Trophoblast cell (in vitro differentiated cells and primary cell): ENCODE data around the gene PRKAG3.

Experiments
- DNase-seq, 2 donors: peaks; one replicate each; pipeline ENCODE4 v3.0.0-alpha.2; 2016
- H2AFZ ChIP-seq: 2 replicates; pipeline ENCODE4 v1.6.1; 2013; ENCODE audit warnings: low read length, moderate library complexity, mild to moderate bottlenecking; ENCODE audit not compliant: insufficient read depth, poor library complexity
- H2AK5ac ChIP-seq: 2 replicates; pipeline ENCODE4 v1.6.1; 2013; ENCODE audit warnings: mild to moderate bottlenecking, low read length
- H2BK120ac ChIP-seq: 2 replicates; pipeline ENCODE4 v1.6.1; 2013; ENCODE audit warnings: low read length, mild to moderate bottlenecking, moderate library complexity; ENCODE audit not compliant: insufficient read depth, poor library complexity
- H2BK12ac ChIP-seq: 2 replicates; pipeline ENCODE4 v1.6.1; 2013; ENCODE audit warnings: mild to moderate bottlenecking, low read length, moderate library complexity
- H2BK5ac ChIP-seq: 2 replicates; pipeline ENCODE4 v1.6.1; 2013; ENCODE audit warnings: low read length, low read depth, moderate library complexity, mild to moderate bottlenecking; ENCODE audit not compliant: poor library complexity
- H3K14ac ChIP-seq: 2 replicates; pipeline ENCODE4 v1.6.1; 2013; ENCODE audit warnings: mild to moderate bottlenecking, low read length
- H3K18ac ChIP-seq: 2 replicates; pipeline ENCODE4 v1.6.1; 2013; ENCODE audit warnings: mild to moderate bottlenecking, low read length
- H3K23ac ChIP-seq: 2 replicates; pipeline ENCODE4 v1.6.1; 2013; ENCODE audit warnings: low read length
- H3K27ac ChIP-seq: 2 replicates; pipeline ENCODE4 v1.5.1; 2013; ENCODE audit warnings: low read depth, mild to moderate bottlenecking, inconsistent platforms, low read length, moderate library complexity
- H3K27me3 ChIP-seq: 2 replicates; pipeline ENCODE4 v1.6.1; 2013; ENCODE audit warnings: inconsistent platforms, mild to moderate bottlenecking, low read length, moderate library complexity; ENCODE audit not compliant: insufficient read depth
- H3K36me3 ChIP-seq, 2 experiments: 1 replicate in 1 of 2; 2 replicates in 1 of 2; pipeline ENCODE4 v1.6.1; 2013; ENCODE audit warnings: low read length in 2 of 2, mild to moderate bottlenecking in 2 of 2, moderate library complexity in 1 of 2; ENCODE audit not compliant: insufficient read depth in 2 of 2, control insufficient read depth in 1 of 2
- H3K4ac ChIP-seq: 2 replicates; pipeline ENCODE4 v1.6.1; 2013; ENCODE audit warnings: low read depth, mild to moderate bottlenecking, low read length, moderate library complexity
- H3K4me1 ChIP-seq, 2 experiments: 1 replicate in 1 of 2; 2 replicates in 1 of 2; pipeline ENCODE4 v1.6.1; 2013; ENCODE audit warnings: low read length in 2 of 2, mild to moderate bottlenecking in 2 of 2, moderate library complexity in 1 of 2; ENCODE audit not compliant: insufficient read depth in 2 of 2, control insufficient read depth in 1 of 2
- H3K4me2 ChIP-seq: 2 replicates; pipeline ENCODE4 v1.6.1; 2013; ENCODE audit warnings: inconsistent platforms, mild to moderate bottlenecking, low read length, moderate library complexity
- H3K4me3 ChIP-seq: 2 replicates; pipeline ENCODE4 v1.5.1; 2013; ENCODE audit warnings: mild to moderate bottlenecking, low read depth, low read length, inconsistent platforms
- H3K79me1 ChIP-seq: one replicate; pipeline ENCODE4 v1.6.1; 2013; ENCODE audit warnings: low read length
- H3K79me2 ChIP-seq: 2 replicates; pipeline ENCODE4 v1.6.1; 2013; ENCODE audit warnings: low read length, mild to moderate bottlenecking; ENCODE audit not compliant: control insufficient read depth, insufficient read depth, poor library complexity
- H3K9ac ChIP-seq: 2 replicates; pipeline ENCODE4 v1.6.1; 2013; ENCODE audit warnings: mild to moderate bottlenecking, low read length
- H3K9me3 ChIP-seq: 2 replicates; pipeline ENCODE4 v1.6.1; 2013; ENCODE audit warnings: low read depth, mild to moderate bottlenecking, control low read depth, inconsistent platforms, low read length; ENCODE audit not compliant: insufficient read depth
- H4K12ac ChIP-seq: 2 replicates; pipeline ENCODE4 v1.6.1; 2013; ENCODE audit warnings: low read depth, mild to moderate bottlenecking, low read length, moderate library complexity
- H4K8ac ChIP-seq: 2 replicates; pipeline ENCODE4 v1.6.1; 2013; ENCODE audit warnings: low read depth, mild to moderate bottlenecking, low read length, moderate library complexity
- H4K91ac ChIP-seq: one replicate; pipeline ENCODE4 v1.6.1; 2013; ENCODE audit warnings: low read depth, mild to moderate bottlenecking, low read length, moderate library complexity
- WGBS: extraction: QIAGEN DNeasy Blood & Tissue Kit; methylation state at CpG from one replicate; pipeline ENCODE4 v1.1.7; 2013; ENCODE audit warnings: missing lambda C conversion rate; ENCODE audit not compliant: insufficient read length, insufficient coverage; ENCODE audit errors: extremely low coverage; 5-methylcytosine and 5-hydroxymethylcytosine counted together

Gene PRKAG3

GRCh38 chr2:218830526-218831306 is 887 bp downstream of the PRKAG3 start:
- no peak overlapping the region for H3K14ac ChIP-seq
- no peak overlapping the region for H3K27ac ChIP-seq
- H3K4me1 ChIP-seq, result no peaks in the 10 kb centered on the region
- no peak for DNase-seq
- H3K18ac ChIP-seq, result no peak overlapping the region
- H3K9me3 ChIP-seq, result no peaks in the 10 kb centered on the region
- H2BK12ac ChIP-seq, result no peak overlapping the region
- no peak overlapping the region for H3K4ac ChIP-seq
- no peak overlapping the region for H2BK120ac ChIP-seq
- H3K4me2 ChIP-seq, result no peak overlapping the region
- H2BK5ac ChIP-seq, result no peak overlapping the region
- H4K91ac ChIP-seq, result no peak overlapping the region
- no peaks in the 10 kb centered on the region for H3K36me3 ChIP-seq
- H4K8ac ChIP-seq, result no peak overlapping the region
- no CpG with 5 or more reads among the region's 3 CpGs for WGBS
- H2AFZ ChIP-seq, result no peak overlapping the region
- H3K23ac ChIP-seq, result no peak overlapping the region
- no peak overlapping the region for H2AK5ac ChIP-seq
- H3K27me3 ChIP-seq, result no peaks in the 10 kb centered on the region
- no peak overlapping the region for H4K12ac ChIP-seq
- no peak overlapping the region for H3K9ac ChIP-seq
- H3K79me1 ChIP-seq, result no peaks in the 10 kb centered on the region
- H3K4me3 ChIP-seq, result no peak overlapping the region
- H3K79me2 ChIP-seq, result no peaks in the 10 kb centered on the region

DNA sequence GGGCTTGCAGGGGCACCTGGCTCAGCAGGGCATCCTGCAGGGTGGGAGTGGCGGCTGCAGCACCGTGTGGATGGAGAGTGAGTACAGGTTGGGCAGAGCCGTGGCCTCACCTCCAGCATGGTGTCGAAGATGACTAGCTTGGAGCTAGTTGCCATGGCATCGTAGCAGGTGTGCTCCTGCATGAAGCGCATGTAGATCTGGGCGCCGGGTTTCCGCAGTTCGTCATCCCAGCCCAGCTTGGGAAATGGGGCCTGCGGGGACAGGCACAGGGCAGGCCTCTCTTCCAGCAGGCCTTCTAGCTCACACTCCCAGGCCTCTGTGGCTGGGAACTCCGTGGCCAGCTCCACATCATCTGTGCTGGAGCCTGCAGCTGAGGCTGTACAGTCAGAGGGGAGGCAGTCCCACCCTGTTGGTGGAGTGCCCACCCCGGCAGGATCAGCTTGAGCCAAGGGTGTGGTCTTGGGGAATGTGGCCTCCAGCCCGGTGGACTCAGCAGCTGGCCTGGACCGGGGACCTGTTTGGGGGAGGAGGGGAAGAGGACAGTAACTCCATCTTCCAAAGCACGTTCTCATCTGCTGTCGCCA is 1.6 kb downstream of the PRKAG3 start:
- Histone ChIP-seq H3K4me1 (no peaks in the 10 kb centered on the region), H3K9me3 (no peaks in the 10 kb centered on the region), H2BK5ac (no peak overlapping the region), H2AFZ (no peak overlapping the region), H4K12ac (no peak overlapping the region), H3K9ac (no peak overlapping the region), H4K8ac (no peak overlapping the region), H2BK120ac (no peak overlapping the region), H2AK5ac (no peak overlapping the region), H3K79me1 (no peaks in the 10 kb centered on the region), H3K27me3 (no peaks in the 10 kb centered on the region), H3K27ac (no peak overlapping the region), H3K4ac (no peak overlapping the region), H3K79me2 (no peaks in the 10 kb centered on the region), H3K4me3 (no peak overlapping the region), H3K14ac (no peak overlapping the region), H3K36me3 (no peaks in the 10 kb centered on the region), H4K91ac (no peak overlapping the region), H3K4me2 (no peak overlapping the region), H3K18ac (no peak overlapping the region), H3K23ac (no peak overlapping the region), H2BK12ac (no peak overlapping the region)
- no CpG with 5 or more reads among the region's 17 CpGs for WGBS
- DNase-seq, result no peak

GRCh38 chr2:218828477-218828778 is 3.2 kb downstream of the PRKAG3 start:
- H3K4me2 ChIP-seq, result no peak overlapping the region
- DNase-seq, result no peak
- no peak overlapping the region for H3K23ac ChIP-seq
- no peak overlapping the region for H2AFZ ChIP-seq
- H3K4ac ChIP-seq, result no peak overlapping the region
- no peak overlapping the region for H3K14ac ChIP-seq
- no peak overlapping the region for H2BK5ac ChIP-seq
- H3K4me3 ChIP-seq, result no peak overlapping the region
- no peaks in the 10 kb centered on the region for H3K9me3 ChIP-seq
- H3K79me1 ChIP-seq, result no peaks in the 10 kb centered on the region
- H3K27ac ChIP-seq, result no peak overlapping the region
- H3K79me2 ChIP-seq, result no peaks in the 10 kb centered on the region
- no peak overlapping the region for H4K8ac ChIP-seq
- no peak overlapping the region for H2BK12ac ChIP-seq
- no peak overlapping the region for H4K12ac ChIP-seq
- no peak overlapping the region for H3K18ac ChIP-seq
- H4K91ac ChIP-seq, result no peak overlapping the region
- H3K4me1 ChIP-seq, result no peaks in the 10 kb centered on the region
- H3K9ac ChIP-seq, result no peak overlapping the region
- no peak overlapping the region for H2BK120ac ChIP-seq
- WGBS, result no CpG with 5 or more reads among the region's 4 CpGs
- no peaks in the 10 kb centered on the region for H3K27me3 ChIP-seq
- H2AK5ac ChIP-seq, result no peak overlapping the region
- no peaks in the 10 kb centered on the region for H3K36me3 ChIP-seq

GRCh38 chr2:218827701-218828476 is 3.7 kb downstream of the PRKAG3 start:
- no peak overlapping the region for H2BK120ac ChIP-seq
- H3K4me2 ChIP-seq, result no peak overlapping the region
- no peak overlapping the region for H3K23ac ChIP-seq

More at GRCh38 chr2:218827701-218828476, 3.7 kb downstream of the PRKAG3 start:
- H2BK5ac ChIP-seq, result no peak overlapping the region
- no peak overlapping the region for H4K91ac ChIP-seq
- H3K27me3 ChIP-seq, result no peaks in the 10 kb centered on the region
- H3K27ac ChIP-seq, result no peak overlapping the region
- no CpG with 5 or more reads among the region's 14 CpGs for WGBS
- no peak overlapping the region for H3K14ac ChIP-seq
- H3K4ac ChIP-seq, result no peak overlapping the region
- H3K4me3 ChIP-seq, result no peak overlapping the region
- H4K8ac ChIP-seq, result no peak overlapping the region
- no peak overlapping the region for H3K18ac ChIP-seq
- H3K4me1 ChIP-seq, result no peaks in the 10 kb centered on the region
- H2AFZ ChIP-seq, result no peak overlapping the region
- no peak overlapping the region for H2AK5ac ChIP-seq
- no peaks in the 10 kb centered on the region for H3K79me1 ChIP-seq
- no peaks in the 10 kb centered on the region for H3K36me3 ChIP-seq
- no peak overlapping the region for H4K12ac ChIP-seq
- no peak for DNase-seq
- no peaks in the 10 kb centered on the region for H3K79me2 ChIP-seq
- no peaks in the 10 kb centered on the region for H3K9me3 ChIP-seq
- no peak overlapping the region for H3K9ac ChIP-seq
- no peak overlapping the region for H2BK12ac ChIP-seq
